Iris pigment epithelial cell (primary cell): ENCODE results near the gene SPTSSB.

Experiments
- DNase-seq: peaks from one replicate; pipeline ENCODE4 v3.0.0-alpha.2; 2011; ENCODE audit warnings: low read depth

Gene SPTSSB

DNA sequence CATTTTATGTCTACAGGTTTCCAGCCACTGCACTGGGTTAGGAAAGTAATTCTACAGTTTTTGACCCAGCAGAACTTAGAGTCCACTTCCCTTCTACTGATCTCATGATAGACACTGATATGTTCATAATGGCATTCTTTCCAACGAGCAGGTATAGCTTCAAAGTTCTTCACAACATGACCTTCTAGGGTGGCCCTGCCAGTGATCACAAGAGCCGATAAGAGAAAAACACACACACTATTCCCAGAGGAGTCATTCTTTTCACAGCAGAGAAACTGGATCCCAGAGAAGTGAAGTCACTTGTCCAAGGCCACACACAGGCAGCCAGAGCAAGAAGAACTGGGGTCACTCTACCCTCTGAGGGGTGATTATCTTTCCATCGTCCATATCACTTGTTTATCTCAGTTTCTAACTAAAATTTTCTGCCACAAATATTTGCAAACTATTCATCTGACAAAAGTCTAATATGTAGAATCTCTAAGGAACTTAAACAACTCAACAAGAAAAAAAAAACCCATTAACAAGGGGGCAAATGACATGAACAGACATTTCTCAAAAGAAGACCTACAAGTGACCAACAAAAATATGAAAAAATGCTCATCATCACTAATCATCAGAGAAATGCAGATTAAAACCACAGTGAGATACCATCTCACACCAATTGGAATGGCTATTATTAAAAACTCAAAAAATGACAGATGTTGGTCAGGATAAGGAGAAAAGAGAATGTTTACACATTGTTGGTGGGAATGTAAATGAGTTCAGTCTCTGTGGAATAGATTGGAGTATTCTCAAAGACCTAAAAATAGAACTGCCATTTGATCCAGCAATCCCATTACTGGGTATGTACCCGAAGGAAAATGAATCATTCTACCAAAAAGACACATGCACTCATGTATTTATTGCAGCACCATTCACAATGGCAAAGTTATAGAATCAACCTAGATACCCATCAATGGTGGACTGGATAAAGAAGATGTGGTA, 31.5 kb downstream of the SPTSSB start:
- no peak for DNase-seq

DNA sequence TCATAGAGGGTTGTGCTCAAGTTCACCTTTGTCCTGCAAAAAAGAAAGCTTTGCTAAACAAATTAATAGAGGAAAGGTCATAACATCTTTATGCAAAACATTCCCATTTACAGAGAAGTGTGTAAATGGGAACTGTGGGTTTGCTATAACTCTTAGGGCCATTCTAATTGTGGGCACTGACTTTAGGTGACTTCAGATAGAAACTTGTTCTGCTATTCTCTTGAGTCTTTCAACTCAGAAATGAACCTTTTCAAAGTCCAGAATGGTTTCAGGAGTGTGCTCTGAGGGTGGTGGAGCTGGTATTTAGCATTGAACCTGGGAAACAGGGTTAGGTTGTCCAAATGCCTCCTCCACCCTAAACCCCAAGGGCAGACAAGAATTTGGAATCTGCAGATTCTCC, 34.0 kb downstream of the SPTSSB start:
- no peak for DNase-seq

GRCh38 chr3:161336661-161337060, 34.7 kb downstream of the SPTSSB start:
- no peak for DNase-seq

DNA sequence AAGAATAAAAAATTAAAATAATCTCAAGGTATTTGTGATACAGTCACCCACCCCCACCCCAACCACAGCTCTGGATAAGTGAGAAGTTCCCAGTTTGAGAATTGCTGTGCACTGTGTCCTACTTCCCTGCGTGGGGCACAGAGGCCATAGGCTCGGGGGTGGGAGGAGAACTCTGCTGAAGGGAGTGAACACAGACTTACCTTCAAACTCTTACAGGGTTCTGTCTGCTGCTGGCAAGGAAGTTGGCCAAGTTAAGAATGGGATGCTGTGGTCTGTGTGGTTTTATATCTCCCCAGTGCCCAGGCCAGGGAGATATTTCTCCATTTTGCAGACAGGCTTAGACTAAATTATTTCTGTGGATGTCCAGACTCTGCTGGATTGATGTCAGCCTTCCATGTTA, 37.6 kb downstream of the SPTSSB start:
- no peak for DNase-seq

GRCh38 chr3:161332792-161333191, 38.5 kb downstream of the SPTSSB start:
- DNase-seq: no peak

- no peak for DNase-seq
These were observed 46.3 kb downstream of the SPTSSB start for GRCh38 chr3:161325059-161325458.

- DNase-seq: no peak
These were observed 47.2 kb downstream of the SPTSSB start for GRCh38 chr3:161323926-161324621.

DNA sequence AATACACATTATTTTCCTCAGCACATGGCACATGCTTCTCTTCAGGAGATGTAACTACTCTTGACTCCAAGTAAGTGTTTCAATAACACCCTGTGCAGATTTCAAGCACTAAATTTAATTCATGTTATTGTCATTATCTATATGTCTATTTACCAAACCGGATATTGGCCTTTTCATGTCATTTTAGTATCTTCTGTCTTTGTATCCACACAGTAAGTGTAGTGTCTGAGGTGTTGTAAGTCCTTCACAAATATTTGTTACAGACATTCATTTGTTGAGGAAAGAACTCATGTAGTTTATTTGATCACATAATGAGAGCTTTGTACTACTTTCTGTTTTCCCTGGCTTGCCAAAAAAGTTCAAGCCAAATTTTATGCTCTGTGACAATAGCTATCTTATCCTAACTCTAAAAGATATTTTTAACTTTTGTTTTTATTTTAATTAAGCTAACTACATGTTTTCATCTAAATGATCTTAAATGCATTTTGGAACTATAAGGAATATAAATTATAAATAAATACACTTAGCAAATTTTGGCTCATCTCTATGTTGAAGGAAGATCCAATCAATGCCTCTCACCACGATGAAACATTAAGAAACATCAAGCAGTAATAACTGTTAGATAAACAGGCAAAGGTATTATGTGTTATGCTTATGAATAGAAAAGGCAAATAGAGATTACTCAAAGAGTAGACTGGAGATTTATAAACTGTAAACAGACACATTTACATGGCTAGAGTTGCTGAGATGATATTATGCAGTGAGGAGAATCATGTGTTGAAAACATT, 48.3 kb downstream of the SPTSSB start:
- DNase-seq: no peak

DNA sequence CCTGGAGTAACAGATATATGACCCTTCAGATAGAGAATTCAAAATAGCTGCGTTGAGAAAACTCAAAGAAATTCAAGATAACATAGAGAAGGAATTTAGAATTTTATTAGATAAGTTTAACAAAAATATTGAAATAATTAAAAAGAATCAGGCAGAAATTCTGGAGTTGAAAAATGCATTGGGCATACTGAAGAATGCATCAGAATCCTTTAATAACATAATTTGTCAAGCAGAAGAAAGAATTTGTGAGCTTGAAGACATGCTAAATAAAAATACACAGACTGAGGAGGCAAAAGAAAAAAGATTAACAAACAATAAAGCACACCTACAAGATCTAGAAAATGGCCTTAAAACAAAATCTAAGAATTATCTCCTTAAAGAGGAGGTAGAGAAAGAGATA, 50.5 kb downstream of the SPTSSB start:
- DNase-seq: no peak

DNA sequence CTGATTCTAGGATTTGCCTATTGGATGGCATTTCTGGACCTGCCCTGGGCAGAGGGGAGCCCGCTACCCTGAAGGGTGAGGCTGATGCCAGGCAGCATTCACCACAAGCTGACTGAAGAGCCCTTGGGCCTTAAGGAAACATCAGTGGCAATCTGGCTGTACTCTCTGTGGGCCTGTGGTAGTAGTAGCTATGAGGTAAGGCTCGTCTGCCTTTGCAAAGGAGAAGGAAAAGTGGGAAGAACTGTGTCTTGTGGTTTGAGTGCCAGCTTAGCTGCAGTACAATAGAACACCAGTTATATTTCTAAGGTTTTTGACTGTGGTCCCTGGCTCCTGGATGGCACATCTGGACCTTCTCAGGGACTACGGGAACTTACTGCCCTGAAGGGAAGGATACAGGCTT, 51.5 kb downstream of the SPTSSB start:
- DNase-seq: no peak

GRCh38 chr3:161317077-161317476, 54.2 kb downstream of the SPTSSB start:
- DNase-seq: no peak

DNA sequence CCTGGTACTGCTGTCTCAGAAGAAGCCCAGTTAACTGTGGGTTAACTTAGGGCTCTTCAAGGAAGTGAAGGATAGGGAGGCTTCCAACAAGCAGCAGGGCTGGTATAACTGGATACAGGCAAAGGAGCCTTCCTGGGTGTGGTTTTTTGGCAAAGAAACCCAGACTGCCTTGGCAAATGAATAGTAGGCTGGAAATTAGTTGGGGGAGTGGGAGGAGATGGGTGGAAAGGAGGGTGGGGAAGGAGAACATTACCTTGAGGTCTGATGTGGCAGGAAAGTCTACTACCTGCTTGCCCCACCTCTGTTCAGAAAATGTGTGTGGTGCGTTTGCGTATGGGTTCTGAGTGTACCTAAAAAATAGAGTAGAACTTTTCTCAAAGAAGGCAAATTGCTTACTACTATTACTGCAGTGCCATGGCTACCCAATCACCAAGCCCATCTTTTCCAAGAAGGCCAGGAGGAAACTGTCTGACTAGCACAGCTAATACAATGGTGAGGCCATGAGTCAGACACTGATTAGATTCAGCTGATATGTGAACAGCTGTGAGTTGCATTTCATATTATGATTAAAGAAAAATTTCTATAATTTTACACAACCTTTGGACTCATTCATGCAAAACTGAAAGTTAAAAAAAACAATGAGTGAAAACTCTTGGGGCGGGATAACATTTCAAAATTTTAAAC, 55.2 kb downstream of the SPTSSB start:
- DNase-seq: peak; percentile 36

GRCh38 chr3:161314836-161315395, 56.4 kb downstream of the SPTSSB start:
- DNase-seq: peak; percentile 16

DNA sequence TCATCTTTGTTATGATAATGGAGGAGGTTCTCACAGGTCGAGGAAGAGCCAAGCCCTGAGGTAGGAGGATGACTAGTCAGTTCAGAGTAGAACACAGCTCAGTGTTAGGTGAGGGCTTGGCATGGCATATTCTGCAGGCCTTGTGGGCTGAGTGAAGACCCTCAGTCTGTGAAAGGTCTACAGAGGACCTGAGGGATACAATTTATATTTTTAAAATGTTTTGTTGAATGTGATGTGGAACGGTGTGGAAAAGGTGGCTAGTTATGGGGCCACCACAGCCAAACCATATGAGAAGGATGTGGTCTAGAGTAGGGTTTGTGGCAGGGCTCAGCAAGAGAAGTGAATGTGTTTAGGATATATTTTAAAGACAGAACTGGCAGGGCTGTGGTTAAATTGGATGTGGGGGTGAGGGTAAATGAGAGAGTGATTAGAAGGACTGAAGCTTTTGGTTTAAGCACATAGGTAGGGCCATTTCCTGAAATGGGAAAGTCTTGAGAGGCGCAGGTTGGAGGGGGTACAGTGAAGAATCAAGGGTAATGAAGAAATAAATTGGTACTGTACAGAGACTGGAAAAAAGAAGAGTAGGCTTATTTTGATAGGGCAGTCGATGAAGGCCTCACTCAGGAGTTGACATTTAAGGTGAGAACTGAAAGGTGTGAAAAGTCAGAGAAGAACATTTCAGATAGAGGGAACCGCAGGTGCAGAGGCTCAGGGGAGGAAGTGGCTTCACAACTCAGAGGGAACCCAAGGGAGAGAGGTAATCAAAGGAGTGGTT, 60.5 kb downstream of the SPTSSB start:
- no peak for DNase-seq

GRCh38 chr3:161305095-161305991, 66.0 kb downstream of the SPTSSB start:
- DNase-seq: peak; percentile 29

DNA sequence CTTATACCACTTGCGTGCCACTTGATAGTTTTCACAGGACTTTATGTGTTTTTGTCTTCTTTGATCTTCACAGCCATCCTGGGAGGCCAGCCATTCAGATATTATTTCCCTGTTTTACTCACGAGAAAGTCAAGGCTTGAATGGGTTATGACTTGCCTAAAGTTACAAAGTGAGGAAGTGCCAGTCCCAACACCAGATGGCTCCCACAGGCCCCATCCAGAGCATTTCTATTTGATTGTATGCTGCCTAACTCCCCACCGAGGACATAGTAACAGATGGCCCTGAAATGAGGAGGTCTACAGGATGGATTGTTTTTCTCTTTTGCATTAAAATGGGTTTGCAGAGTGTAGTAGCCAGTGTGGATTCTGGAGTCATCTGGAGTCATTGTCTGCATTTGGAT, 74.5 kb downstream of the SPTSSB start:
- DNase-seq: no peak

DNA sequence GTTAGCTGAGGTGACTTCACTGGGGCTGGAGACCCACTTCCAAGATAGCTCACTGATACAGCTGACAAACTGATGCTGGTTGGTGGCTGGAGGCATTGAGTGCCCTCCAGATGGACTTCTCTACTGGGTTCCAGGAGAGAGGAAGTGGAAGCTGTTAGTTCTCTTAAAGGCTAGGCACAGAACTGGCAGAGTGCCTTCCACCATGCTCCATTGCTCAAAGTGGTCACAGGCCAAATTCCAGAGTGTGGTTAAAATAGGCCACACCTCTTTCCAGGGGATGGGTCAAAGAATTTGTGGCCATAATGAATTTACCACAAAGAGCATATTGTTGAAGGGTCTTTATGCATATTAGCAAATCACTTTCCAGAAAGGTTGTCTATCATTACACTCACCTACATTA, 76.0 kb downstream of the SPTSSB start:
- peak; percentile 27 for DNase-seq
